22Rv1 (cell line): ENCODE measurements around the gene CCDC183.

Source experiments
- H3K27ac ChIP-seq: fragments of 450-650 bp; 2 replicates; pipeline ENCODE4 v1.5.1; 2017
- ZFX ChIP-seq: fragments of 450-650 bp; IDR thresholded peaks from 2 replicates; pipeline ENCODE4 v1.6.1; 2017; ENCODE audit warnings: antibody characterized with exemption, borderline replicate concordance
- TF ChIP-seq, protein P1 (sequence below): fragments of 450-650 bp; IDR thresholded peaks from 2 replicates; pipeline ENCODE4 v1.5.1; 2017; ENCODE audit warnings: mild to moderate bottlenecking

CCDC183 gene

DNA sequence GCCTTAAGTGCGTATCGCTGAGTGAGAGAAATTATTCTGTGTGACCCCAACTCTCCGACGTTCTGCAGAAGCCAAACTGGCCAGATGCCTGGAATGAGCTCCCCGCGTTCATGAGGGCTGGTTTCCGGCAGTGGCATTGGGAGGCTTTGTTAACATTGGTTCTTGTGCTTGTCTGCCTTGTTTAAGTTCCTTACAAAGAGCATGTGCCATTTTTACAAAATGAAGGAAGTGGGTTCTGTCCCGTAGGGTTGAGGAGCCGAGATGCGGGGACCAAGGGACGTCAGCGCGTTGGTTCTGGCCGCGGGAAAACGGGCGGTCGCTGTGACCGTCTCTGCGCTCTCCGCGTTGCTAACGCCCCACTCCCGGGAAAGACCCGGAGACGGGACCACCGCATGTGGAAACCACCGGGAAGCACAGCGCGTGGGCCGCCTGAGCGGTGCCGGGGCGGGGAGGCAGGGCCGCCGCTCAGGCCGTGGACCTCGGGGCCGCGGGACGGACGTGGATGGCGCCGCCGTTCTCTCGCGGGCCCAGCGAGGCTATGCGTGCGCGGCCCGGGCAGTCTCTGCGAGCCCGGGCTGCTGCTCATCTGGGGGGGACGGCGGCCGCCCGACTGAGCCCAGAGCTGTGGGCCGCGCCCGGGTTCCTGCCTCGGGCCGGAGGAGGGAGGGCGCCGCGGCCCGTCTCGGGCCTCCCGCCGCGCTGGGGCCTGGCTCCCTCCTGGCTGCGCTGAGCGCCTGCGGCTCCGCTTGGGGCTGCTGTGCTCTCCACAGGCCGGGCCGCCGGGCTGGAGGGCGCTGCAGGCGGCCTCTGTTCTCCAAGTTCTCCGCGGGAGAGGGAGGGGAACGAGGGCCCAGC lies 25.1 kb downstream of the CCDC183 start:
- no peak for TF ChIP-seq ZFX
- TF ChIP-seq, protein P1, sequence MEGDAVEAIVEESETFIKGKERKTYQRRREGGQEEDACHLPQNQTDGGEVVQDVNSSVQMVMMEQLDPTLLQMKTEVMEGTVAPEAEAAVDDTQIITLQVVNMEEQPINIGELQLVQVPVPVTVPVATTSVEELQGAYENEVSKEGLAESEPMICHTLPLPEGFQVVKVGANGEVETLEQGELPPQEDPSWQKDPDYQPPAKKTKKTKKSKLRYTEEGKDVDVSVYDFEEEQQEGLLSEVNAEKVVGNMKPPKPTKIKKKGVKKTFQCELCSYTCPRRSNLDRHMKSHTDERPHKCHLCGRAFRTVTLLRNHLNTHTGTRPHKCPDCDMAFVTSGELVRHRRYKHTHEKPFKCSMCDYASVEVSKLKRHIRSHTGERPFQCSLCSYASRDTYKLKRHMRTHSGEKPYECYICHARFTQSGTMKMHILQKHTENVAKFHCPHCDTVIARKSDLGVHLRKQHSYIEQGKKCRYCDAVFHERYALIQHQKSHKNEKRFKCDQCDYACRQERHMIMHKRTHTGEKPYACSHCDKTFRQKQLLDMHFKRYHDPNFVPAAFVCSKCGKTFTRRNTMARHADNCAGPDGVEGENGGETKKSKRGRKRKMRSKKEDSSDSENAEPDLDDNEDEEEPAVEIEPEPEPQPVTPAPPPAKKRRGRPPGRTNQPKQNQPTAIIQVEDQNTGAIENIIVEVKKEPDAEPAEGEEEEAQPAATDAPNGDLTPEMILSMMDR, result no peak
- H3K27ac ChIP-seq, result no peak overlapping the region

DNA sequence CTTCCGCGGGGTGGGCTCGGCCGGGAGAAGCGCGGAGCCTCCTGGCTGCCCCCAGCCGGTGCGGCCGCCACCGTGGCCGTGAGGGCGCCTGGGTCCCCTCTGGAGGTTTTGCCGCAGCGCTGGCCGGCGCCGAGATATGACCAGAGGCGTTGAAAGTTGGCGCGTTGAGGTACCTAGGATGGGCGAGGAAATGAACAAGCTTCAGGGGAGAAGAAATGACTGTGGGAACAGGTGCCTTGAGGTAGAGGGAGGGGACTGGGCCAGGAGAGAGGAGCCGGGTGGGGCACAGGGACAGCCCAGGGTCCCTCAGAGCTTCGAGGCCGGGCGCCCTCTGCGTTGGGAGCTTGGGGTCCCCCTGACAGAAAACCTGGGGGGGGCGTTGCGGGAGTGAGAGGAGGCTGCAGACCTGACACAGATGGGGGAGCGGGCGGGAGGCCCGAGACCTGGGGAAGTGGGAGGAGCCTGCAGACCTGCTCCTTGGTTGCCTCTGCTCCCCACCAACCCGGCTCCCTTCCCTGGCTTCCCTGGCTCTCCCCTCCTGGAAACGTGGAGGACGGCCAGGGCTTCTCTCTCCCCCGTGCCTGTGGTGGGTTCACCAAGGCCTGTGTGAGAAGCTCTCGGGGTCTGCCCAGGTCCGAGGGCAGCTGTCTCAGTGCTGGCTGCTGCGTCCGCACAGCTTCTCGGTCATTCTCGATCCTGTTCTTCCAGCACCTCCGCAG lies 25.8 kb downstream of the CCDC183 start:
- TF ChIP-seq, protein P1, result no peak
- no peak for TF ChIP-seq ZFX
- H3K27ac ChIP-seq, result no peak overlapping the region

DNA sequence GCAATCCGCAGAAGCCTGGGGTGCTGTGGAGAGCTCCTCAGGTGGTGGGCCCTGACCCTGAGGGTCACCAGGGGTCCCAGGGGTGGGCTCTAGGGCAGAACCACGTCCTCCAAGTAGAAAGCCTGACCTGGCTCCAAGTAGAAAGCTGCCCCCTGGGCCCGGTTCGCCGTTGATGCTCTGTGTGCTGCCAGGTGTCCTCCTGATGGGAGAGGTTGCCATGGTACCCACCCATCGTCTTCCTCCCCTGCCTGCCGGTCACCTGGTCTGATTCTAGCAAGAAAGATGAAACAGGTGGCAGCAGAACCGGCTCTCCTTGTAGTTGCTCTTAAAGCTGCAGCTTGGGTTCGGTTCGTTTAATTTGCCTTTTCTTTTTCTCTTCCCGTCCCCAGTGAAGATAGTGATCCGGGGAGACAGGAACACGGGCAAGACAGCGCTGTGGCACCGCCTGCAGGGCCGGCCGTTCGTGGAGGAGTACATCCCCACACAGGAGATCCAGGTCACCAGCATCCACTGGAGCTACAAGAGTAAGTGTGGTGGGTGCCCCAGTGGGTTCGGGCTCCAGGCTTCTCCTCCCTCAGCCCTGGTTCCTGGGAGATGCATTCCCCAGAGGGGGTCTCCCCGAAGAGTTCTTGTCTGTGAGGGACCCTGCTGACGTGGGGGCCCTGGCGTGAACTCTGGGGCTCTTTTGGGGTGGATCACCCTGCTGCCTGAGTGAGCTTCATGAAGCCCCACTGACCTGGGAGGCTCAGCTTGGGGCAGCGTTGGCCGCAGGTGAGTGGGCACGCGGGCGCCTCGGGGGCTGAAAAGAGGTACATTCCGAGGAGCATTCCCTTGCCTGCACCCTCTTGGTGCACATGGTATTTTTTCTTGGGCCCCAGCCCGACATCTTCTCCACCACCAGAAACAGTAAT lies 27.3 kb downstream of the CCDC183 start:
- no peak overlapping the region for H3K27ac ChIP-seq
- TF ChIP-seq, protein P1, result no peak
- TF ChIP-seq ZFX, result no peak

DNA sequence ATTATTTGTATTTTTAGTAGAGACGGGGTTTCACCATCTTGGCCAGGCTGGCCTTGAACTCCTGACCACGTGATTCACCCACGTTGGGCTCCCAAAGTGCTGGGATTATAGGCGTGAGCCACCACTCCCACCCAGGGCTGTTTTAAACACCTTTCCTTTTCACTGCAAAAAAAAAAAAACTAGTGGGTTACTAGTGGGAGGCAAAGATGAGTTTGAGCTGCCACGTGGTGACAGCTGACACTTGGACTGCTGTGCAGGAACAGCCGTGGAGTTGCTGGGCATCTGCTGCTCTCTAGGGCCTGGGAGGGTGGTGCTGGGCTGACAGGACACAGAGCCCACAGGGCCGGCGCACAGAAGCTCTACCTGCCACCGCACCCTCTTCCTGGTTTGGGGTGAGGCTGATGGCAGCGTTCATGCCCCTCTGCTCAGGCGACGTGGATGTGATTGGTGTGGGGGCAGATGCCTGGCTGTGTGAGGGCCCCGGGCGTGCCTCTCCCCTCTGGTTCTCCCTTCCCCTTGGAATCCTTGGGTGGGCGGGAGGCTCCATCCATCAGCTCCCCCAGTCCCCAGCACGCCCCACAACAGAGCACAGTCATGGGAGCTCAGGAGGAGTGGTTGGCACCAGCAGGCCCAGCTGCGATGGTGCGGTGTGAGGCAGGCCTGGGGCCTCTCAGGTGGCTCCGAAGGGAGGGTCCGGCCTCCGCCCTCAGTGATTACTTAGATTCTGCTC lies 28.5 kb downstream of the CCDC183 start:
- no peak overlapping the region for H3K27ac ChIP-seq
- TF ChIP-seq, protein P1, result no peak
- TF ChIP-seq ZFX, result no peak

DNA sequence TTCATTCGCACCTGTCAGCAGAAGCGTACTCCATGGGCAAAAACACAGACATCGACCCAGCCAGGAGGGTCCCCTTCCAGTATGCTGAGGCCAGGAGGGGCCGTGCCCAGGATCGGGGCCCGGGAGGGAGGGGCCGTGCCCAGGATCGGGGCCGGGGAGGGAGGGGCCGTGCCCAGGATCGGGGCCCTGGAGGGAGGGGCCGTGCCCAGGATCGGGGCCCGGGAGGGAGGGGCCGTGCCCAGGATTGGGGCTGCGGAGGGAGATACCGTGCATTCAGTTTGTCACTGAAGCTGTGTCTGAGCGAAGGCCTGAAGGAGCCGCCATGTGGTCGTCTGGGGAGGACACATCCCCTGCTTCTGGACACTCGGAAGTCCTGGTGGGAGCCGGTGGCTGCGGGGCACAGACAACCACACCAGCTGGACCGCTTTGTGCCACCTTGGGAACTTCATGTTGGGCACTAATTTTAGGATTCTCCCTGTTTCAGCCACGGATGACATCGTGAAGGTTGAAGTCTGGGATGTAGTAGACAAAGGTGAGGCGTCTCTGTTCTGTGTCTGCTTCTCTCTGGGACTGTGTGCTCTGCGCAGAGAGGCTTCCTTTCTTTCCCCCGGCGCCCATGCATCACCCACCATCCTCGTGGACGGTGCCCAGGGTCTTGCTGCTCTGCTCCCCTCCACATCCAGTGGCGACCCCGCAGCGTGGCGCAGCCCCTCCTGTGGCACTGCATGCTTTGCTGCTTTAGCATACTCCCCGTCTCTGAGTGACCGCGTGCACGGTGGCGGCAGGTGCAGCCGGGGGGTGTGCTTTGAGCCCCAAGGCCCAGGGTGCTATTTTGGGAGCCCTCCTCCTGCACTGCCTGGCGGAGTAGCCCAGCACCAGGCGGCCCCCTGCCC lies 29.4 kb downstream of the CCDC183 start:
- H3K27ac ChIP-seq, result no peak overlapping the region
- TF ChIP-seq, protein P1, result no peak
- no peak for TF ChIP-seq ZFX

DNA sequence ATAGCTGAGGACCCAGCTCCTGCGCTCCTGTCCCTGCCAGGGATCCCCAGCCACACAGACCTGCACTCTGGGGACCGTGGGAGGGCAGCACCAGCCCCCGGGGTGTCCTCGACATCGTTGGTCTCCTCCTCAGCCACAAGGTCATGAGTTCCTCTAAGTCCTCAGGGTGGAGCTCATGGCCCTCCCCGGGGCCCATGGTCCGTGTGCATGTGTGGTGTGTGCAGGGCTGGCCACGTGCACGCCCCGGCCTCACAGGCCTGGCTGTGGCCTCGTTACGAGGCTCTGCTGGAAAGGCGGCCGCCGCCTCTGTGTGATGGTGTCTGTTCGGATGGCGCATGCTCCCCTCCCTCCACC lies 30.0 kb downstream of the CCDC183 start:
- H3K27ac ChIP-seq, result no peak overlapping the region

More for the DNA sequence above, 30.0 kb downstream of the CCDC183 start:
- TF ChIP-seq ZFX, result no peak
- TF ChIP-seq, protein P1, result no peak
